Panc1 (cell line): ENCODE measurements around the gene SLC5A11.
"Not testable (repeated sequence)": the region's sequence is repeated elsewhere in the genome, so short reads cannot be mapped to it uniquely, and the experiment has no call there.

Experiments used
- POLR2AphosphoS5 ChIP-seq: IDR thresholded peaks from 2 replicates; pipeline ENCODE4 v1.6.1; 2012; ENCODE audit warnings: mild to moderate bottlenecking, low read depth, low read length, moderate library complexity
- REST ChIP-seq, 2 experiments: IDR thresholded peaks; 2 replicates each; pipeline ENCODE4 v1.6.1; 2011 to 2012; ENCODE audit warnings: low read depth in 2 of 2, control low read depth in 1 of 2, low read length in 1 of 2, mild to moderate bottlenecking in 1 of 2, moderate library complexity in 1 of 2; ENCODE audit not compliant: insufficient read depth in 1 of 2
- TCF7L2 ChIP-seq: IDR thresholded peaks from 2 replicates; pipeline ENCODE4 v1.6.1; 2011; ENCODE audit warnings: mild to moderate bottlenecking, low read depth, low read length, inconsistent platforms
- TF ChIP-seq, protein P1 (sequence below): fragments of 450-650 bp; IDR thresholded peaks from 2 replicates; pipeline ENCODE4 v1.5.1; 2017; ENCODE audit warnings: mild to moderate bottlenecking

DNA sequence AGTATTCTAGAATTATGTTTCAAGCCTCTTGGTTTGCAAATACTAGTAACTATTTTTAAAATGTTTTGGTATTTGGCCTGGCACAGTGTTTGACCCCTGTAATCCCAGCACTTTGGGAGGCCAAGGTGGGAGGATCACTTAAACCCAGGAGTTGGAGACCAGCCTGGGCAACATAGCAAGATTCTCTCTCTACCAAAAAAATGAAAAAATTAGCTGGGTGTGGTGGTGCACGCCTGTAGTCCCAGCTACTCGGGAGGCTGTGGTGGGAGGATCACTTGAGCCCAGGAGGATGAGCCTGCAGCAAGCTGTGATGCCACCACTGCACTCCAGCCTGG is 765 bp upstream of the SLC5A11 start:
- TF ChIP-seq, protein P1, sequence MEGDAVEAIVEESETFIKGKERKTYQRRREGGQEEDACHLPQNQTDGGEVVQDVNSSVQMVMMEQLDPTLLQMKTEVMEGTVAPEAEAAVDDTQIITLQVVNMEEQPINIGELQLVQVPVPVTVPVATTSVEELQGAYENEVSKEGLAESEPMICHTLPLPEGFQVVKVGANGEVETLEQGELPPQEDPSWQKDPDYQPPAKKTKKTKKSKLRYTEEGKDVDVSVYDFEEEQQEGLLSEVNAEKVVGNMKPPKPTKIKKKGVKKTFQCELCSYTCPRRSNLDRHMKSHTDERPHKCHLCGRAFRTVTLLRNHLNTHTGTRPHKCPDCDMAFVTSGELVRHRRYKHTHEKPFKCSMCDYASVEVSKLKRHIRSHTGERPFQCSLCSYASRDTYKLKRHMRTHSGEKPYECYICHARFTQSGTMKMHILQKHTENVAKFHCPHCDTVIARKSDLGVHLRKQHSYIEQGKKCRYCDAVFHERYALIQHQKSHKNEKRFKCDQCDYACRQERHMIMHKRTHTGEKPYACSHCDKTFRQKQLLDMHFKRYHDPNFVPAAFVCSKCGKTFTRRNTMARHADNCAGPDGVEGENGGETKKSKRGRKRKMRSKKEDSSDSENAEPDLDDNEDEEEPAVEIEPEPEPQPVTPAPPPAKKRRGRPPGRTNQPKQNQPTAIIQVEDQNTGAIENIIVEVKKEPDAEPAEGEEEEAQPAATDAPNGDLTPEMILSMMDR: not testable (repeated sequence)
- TF ChIP-seq REST (IDR thresholded peaks at IDR 0.05; ENCODE audit: insufficient read depth in 1 of 2, low read depth in 2 of 2, low read length in 1 of 2); POLR2AphosphoS5; TCF7L2: not testable (repeated sequence)
